Psoas muscle (tissue), 8 donors: ENCODE measurements around the gene GNG12. TPM values are rescaled to one million over a fixed set of nuclear protein-coding genes. Genes with fewer than 3 reads are reported as not detected.

ENCODE experiments used
- ATAC-seq, 4 donors: fragments of 200-7000 bp; cut with Tn5 transposase; one replicate each; pipeline ENCODE4 v1.9.1; 2020; ENCODE audit warnings: moderate library complexity in 3 of 4, mild to moderate bottlenecking in 2 of 4
- DNase-seq, 2 donors: peaks; one replicate each; pipeline ENCODE4 v3.0.0-alpha.2; 2020
- H3K27ac ChIP-seq: fragments of 200-600 bp; one replicate; pipeline ENCODE4 v1.8.0; 2022
- H3K27me3 ChIP-seq, 3 donors: fragments of 200-600 bp in 1 of 3; one replicate each; pipeline versions ENCODE4 v1.6.1 to v1.8.0; 2013 to 2022; ENCODE audit warnings: low read length in 2 of 3, mild to moderate bottlenecking in 2 of 3, moderate library complexity in 1 of 3; ENCODE audit not compliant: insufficient read depth in 3 of 3
- H3K36me3 ChIP-seq, 2 donors: fragments of 200-600 bp in 1 of 2; one replicate each; pipeline versions ENCODE4 v1.6.1 to v1.8.0; 2013 to 2022; ENCODE audit warnings: low read depth in 1 of 2, mild to moderate bottlenecking in 1 of 2, moderate library complexity in 1 of 2; ENCODE audit not compliant: insufficient read depth in 1 of 2
- H3K4me1 ChIP-seq: fragments of 200-600 bp; one replicate; pipeline ENCODE4 v1.8.0; 2022
- H3K4me3 ChIP-seq: fragments of 200-600 bp; one replicate; pipeline ENCODE4 v1.8.0; 2022; ENCODE audit warnings: mild to moderate bottlenecking
- H3K9me3 ChIP-seq: fragments of 200-600 bp; one replicate; pipeline ENCODE4 v1.8.0; 2022
- CTCF ChIP-seq: fragments of 200-600 bp; IDR thresholded peaks from one replicate; pipeline ENCODE4 v1.8.0; 2022; ENCODE audit warnings: antibody characterized with exemption
- WGBS, 3 donors: extraction: QIAGEN DNeasy Blood & Tissue Kit; methylation state at CpG; one replicate each; pipeline versions ENCODE4 v1.1.6 to v1.1.7; 2013; 5-methylcytosine and 5-hydroxymethylcytosine counted together
- intact Hi-C, 2 donors: fragments of 100-400 bp; cut with DNase I; formaldehyde crosslinking; loops; one replicate each; pipeline versions ENCODE4 v1.11.0 to v1.14.2; 2022
- polyA plus RNA-seq, 3 donors: library from polyadenylated mRNA; stranded (reverse); fragments of 200-250 nt; gene quantifications; one replicate each; pipeline ENCODE4 v1.2.3, GENCODE V29; 2013
- total RNA-seq, 4 donors: library from RNA; stranded (reverse); fragmentation: NEBNext Ultra II Directional in 2 of 4; extraction: Animal tissue kit (Norgen Biotek cat#: 25700) in 2 of 4; gene quantifications; one replicate each; pipeline versions ENCODE4 v1.2.1 to v1.2.4, GENCODE V29; 2021 to 2023
- donor health status: healthy with polysubstance abuse.
- donor health status: DM: no; HTN: no; CAD: no; lungs with moderate emphysema.
- donor health status: Bipolar disorder and iron deficiency.
- donor health status: healthy.
- donor health status: DM: yes; HTN: yes; CAD: no.
- donor health status: DM: no; HTN: no; CAD: no.
- donor health status: DM: no; HTN: no; CAD: no.
- donor health status: DM: yes; HTN: yes; CAD: no.

Gene GNG12
- total and polyA plus RNA-seq, 7 donors, result 8.9 to 25.1 (median 18.6) TPM

DNA sequence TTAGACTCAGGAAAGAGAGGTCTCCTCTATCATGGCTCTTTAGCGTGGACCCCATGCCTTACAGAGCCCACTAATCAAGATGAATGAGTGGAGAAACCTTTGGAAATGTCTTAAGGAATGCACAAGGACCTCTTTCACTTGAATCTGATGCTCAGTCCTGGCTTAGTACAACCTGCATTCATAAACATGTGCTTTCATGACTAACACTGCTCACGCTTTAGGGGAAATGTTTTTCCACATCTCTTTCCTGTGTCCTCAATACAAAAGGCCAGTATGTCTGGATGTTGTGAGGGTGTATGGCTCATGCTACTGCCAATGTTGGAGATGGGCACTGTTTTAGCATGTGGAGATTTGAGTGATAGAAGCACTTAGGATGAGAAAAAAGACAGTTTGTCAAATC is 14.2 kb upstream of the GNG12 start:
- Histone ChIP-seq H3K36me3 (no peaks in the 10 kb centered on the region), H3K27ac (no peak overlapping the region), H3K27me3 (no peaks in the 10 kb centered on the region), H3K4me1 (peaks cover 7% of the 10 kb centered on the region), H3K9me3 (no peaks in the 10 kb centered on the region), H3K4me3 (no peak overlapping the region)
- 81 to 88% (median 84%) methylated on average over 2 of the region's 2 CpGs for WGBS, 3 donors
- DNase-seq (no peak), ATAC-seq (no peak)
- no peak for TF ChIP-seq CTCF
- intact Hi-C loops, result no loop called here

DNA sequence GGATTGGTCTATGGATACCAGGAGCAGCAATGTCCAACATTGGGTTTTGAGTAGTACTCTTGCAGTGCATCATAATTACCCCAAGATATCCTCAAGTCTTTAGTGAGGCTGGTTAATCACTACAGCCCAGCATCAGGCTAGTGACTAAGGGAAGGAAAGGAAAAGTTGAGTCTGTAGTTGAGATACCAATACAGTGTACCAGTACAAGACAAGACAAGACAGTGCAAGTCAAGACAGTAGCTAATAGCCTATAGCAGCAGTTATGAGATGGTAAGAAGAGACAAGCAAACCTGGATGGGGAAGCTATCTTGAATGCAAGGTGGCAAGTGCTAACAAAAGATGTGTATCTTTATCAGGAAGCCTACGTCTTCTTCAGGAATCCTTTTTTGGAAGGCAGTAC is 13.3 kb upstream of the GNG12 start:
- DNase-seq (no peak), ATAC-seq (no peak)
- Histone ChIP-seq H3K36me3 (no peaks in the 10 kb centered on the region), H3K9me3 (no peaks in the 10 kb centered on the region), H3K27ac (no peak overlapping the region), H3K4me1 (peaks cover 7% of the 10 kb centered on the region), H3K4me3 (no peak overlapping the region), H3K27me3 (no peaks in the 10 kb centered on the region)
- TF ChIP-seq CTCF, result no peak
- 80 to 100% (median 97%) methylated on average over 1 of the region's 1 CpG for WGBS, 3 donors
- intact Hi-C loops, result no loop called here

DNA sequence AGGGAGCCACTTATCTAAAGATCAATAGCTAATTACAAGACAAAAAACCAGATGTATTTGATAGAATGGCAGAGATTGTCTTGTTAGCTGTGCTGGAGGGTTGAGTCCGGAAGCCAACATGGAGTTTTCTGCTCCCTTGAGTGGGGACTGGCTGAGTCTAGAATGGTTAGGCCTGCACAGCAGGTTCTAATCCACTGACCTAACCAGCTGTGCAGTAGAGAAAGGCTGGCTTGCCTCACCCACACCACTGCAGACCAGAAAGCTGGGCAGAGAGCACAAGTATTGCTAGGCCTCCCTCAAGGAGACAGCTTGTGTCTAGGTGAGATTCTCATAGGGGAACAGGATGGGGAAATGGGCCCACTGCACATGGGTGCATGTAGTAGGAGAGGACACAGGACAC is 11.7 kb upstream of the GNG12 start:
- ATAC-seq, result no peak
- intact Hi-C loops, result no loop called here
- no peaks in the 10 kb centered on the region for H3K36me3 ChIP-seq
- no peak overlapping the region for H3K4me3 ChIP-seq
- WGBS, 3 donors, result 91 to 100% (median 98%) methylated on average over 1 of the region's 1 CpG
- H3K27ac ChIP-seq, result no peak overlapping the region
- peaks cover under 1% of the 10 kb centered on the region for H3K4me1 ChIP-seq
- DNase-seq, result no peak
- no peaks in the 10 kb centered on the region for H3K27me3 ChIP-seq
- TF ChIP-seq CTCF, result no peak
- no peaks in the 10 kb centered on the region for H3K9me3 ChIP-seq

GRCh38 chr1:67843746-67844145 is 10.5 kb upstream of the GNG12 start:
- Histone ChIP-seq H3K36me3 (no peaks in the 10 kb centered on the region), H3K9me3 (no peaks in the 10 kb centered on the region), H3K27me3 (no peaks in the 10 kb centered on the region), H3K4me1 (no peaks in the 10 kb centered on the region), H3K27ac (no peak overlapping the region), H3K4me3 (no peak overlapping the region)
- no peak for DNase-seq
- no peak for ATAC-seq
- intact Hi-C loops, result no loop called here
- no peak for TF ChIP-seq CTCF

DNA sequence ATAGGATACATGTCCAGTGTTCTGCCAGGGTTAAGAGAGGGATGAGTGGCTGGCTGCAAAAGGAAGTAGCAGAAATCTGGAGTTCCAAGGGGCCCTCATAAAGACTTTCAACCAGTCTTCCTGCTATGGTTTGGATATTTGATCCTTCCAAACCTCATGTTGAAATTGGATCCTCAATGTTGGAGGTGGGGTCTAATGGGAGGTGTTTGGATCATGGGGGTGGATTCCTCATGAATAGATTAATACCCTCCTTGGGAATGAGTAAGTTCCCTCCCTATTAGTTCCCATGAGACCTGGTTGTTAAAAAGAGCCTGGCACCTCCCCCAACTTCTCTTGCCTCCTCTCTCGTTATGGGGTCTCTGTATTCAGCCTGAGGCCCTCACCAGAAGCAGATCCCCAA is 10.1 kb upstream of the GNG12 start:
- intact Hi-C loops, result no loop called here
- Histone ChIP-seq H3K4me3 (no peak overlapping the region), H3K36me3 (no peaks in the 10 kb centered on the region), H3K27ac (no peak overlapping the region), H3K27me3 (no peaks in the 10 kb centered on the region), H3K4me1 (no peaks in the 10 kb centered on the region), H3K9me3 (no peaks in the 10 kb centered on the region)
- TF ChIP-seq CTCF, result no peak
- ATAC-seq, result no peak
- DNase-seq, result no peak
- 71 to 90% (median 83%) methylated on average over 1 of the region's 1 CpG for WGBS, 3 donors
